HK-2 (cell line): ENCODE measurements around the gene BACH2.

Source experiments
- DNase-seq: peaks from one replicate; pipeline ENCODE4 v3.0.0-alpha.2; 2018; ENCODE audit not compliant: unreplicated experiment

The BACH2 gene

GRCh38 chr6:90238496-90239266 lies 58.0 kb downstream of the BACH2 start:
- no peak for DNase-seq

GRCh38 chr6:90237350-90237990 lies 59.2 kb downstream of the BACH2 start:
- DNase-seq, result no peak

DNA sequence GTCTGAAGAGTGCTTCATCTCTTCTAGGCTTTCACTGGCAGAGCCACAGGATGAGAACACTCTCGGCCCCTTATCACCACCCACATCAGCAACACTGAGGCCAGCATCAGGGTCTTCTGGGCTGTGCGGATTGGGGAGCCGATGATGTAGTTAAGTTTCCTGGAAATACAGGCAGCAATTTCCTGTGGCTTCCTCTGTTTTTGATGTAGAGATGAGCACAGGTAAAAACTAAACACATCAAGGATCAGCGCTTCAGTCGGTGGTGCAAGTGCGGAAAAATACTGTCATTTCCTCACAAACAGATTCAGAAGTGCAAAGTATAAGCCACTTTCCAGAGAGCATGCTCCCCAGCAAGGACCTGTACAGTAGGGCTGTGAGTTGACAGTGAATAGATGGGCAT lies 62.6 kb downstream of the BACH2 start:
- DNase-seq, result no peak

- no peak for DNase-seq
These were observed 63.4 kb downstream of the BACH2 start for GRCh38 chr6:90233213-90233612.

- no peak for DNase-seq
These were observed 64.8 kb downstream of the BACH2 start for GRCh38 chr6:90231798-90232197.

DNA sequence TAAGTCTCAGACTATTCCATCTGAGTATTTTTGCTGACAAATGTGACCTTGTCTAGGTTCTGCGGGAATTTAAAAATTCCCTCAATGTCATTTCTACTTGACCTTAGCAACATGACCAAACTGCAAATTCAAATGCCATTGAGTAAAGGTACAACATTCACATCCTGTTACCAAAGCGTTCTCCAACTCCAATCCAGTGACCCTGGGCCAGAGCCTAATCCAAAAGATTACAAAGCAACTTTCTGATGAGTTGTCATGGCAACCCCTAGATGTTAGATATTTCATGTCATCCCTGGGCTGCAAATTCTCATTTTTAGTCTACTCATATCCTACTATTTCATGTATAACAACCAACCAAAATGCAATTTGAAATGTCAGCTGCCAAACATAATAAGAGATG lies 65.3 kb downstream of the BACH2 start:
- no peak for DNase-seq

DNA sequence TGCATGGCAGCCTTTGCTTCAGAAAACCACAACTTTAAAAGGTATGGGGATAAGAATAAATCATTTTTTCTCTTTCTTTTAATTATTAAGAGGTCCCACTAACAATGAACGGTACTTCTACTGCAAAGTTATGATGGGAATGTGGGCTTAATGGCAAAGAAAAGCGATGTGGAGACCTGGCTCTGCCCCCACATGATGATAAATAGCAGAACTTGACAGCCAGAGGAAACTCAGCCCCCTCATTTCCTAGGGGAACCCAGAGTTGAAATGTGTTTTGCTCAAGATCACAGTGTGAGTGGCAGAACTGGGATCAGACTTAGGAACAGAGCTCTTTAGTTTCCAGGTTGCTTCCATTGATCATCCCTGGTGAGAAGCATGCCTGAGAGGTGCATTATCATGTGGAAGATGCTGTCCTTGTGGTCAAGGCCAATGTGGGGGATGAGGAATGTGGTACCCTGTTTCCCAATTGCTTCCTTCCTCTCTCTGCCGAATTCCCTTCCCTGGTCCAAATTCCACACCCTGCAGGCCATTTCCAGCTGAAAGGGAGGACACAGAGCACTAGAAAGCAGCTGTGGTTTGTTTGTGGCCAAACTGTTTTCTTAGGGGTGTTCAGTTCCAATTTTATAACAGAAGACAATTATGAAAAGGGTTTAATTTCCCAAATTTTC lies 66.0 kb downstream of the BACH2 start:
- no peak for DNase-seq

DNA sequence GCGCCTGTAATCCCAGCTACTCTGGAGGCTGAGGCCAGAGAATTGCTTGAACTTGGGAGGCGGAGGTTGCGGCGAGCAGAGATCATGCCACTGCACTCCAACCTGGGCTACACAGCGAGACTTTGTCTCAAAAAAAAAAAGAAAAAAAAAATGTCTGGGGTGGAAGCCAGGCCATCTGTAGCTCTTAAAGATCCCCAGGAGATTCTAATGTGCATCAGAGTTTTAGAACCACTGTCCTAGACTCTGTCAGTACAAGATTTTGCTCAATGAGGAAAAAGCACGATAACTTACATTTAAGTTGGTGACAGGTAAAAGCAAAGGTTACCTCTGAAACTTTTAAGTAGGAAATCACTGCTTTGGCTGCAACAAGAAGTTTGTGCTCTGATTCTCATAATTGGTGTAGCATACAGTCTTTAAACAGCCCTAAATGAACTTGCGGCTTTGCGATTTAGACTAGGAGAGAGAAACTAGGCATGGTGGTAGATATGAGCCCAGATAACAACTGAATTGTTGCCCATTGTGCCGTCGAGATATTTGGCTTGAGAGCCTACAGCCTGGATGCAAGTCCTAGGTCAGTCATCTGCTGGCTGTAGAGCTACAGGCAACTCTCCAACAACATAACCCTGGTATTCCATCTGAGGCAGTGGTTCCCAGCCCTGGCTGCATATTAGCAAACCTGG lies 67.2 kb downstream of the BACH2 start:
- no peak for DNase-seq

GRCh38 chr6:90227673-90228072 lies 69.0 kb downstream of the BACH2 start:
- DNase-seq, result no peak

- DNase-seq, result no peak
These were observed 69.4 kb downstream of the BACH2 start for GRCh38 chr6:90227213-90227612.

GRCh38 chr6:90226257-90226656 lies 70.4 kb downstream of the BACH2 start:
- no peak for DNase-seq

- no peak for DNase-seq
These were observed 72.4 kb downstream of the BACH2 start for GRCh38 chr6:90224196-90224595.

GRCh38 chr6:90222724-90223198 lies 73.9 kb downstream of the BACH2 start:
- DNase-seq, result peak; percentile 35

DNA sequence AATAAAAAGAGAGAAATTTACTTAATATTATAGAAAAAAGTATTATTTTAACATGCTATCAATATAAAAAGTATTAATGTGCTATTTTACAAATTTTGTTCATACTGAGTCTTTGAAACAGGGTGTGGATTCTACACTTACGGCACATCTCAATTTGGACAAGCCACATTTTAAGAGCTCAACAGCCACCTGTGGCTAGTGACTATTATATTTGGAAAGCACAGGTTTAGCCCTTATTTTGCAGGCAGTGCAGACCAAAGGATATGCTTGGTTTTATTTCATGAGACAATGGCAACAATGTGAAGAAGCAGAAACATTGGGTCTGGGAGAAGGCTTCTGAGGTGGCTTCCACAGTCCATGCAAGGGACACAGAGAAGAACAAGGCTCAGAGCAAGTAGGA lies 74.6 kb downstream of the BACH2 start:
- no peak for DNase-seq

- DNase-seq, result no peak
These were observed 75.2 kb downstream of the BACH2 start for GRCh38 chr6:90221403-90221802.

GRCh38 chr6:90220273-90220672 lies 76.4 kb downstream of the BACH2 start:
- DNase-seq, result no peak

- DNase-seq, result peak; percentile 2
These were observed 77.2 kb downstream of the BACH2 start for GRCh38 chr6:90219209-90219985.

DNA sequence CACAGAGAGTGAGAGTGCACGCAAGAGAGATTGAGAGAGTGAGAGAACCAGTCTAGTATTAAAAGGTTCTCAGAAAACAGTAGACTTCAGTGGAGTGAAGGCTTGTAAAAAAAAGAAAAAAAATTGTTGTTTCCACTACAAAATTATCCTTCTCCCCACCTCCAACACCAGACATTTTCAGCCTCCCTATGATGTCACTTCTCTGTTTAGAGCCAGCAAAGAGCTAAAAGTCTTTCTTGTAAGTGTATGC lies 77.8 kb downstream of the BACH2 start:
- DNase-seq, result no peak

- DNase-seq, result no peak
These were observed 79.0 kb downstream of the BACH2 start for GRCh38 chr6:90217506-90218127.

DNA sequence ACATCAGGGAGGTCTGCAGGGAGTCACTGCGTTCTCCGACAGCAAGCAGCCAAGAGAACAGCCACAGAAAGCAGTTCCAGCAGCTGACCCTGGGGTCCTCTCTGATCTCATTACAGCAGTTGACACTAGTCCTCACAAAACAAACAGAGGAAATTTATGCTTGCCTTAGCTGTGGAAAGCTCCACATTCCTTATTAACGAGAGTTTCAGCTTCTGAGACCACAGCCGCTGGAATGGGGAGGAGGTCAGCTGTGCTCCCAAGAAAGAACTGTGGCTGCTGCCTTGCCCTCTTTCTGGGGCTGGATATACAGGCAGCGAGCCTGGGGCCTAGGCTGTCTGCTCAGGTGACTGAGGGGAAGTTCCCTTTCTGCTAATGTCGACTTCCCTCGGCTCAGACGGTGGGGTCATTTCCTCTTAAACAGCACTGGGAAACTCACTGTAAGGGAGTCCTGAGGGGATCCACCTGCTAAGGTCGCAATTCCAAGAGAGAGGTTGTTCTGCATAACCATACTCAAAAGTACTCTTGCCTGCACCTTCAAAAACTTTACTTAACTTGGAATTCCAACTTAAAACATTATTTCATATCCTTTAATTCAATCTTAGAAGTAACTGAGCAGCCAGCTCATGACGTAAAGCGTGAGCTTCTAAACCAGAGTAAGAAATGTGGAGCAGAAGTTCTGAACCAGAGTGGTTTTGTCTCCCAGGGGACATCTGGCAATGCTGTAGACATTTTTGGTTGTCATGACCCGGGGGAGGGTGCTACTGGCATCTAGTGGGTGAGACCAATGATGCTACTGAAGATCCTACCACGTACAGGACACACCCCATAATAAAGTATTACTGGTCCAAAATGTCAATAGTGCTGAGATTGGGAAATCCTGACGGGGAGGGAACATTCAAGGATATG lies 80.3 kb downstream of the BACH2 start:
- DNase-seq, result peak; percentile 15
